ENCODE results near the gene CRTC2.
A peak's percentile ranks its signal among the peaks of the same experiment; 100 is the strongest.

CRTC2 gene

DNA sequence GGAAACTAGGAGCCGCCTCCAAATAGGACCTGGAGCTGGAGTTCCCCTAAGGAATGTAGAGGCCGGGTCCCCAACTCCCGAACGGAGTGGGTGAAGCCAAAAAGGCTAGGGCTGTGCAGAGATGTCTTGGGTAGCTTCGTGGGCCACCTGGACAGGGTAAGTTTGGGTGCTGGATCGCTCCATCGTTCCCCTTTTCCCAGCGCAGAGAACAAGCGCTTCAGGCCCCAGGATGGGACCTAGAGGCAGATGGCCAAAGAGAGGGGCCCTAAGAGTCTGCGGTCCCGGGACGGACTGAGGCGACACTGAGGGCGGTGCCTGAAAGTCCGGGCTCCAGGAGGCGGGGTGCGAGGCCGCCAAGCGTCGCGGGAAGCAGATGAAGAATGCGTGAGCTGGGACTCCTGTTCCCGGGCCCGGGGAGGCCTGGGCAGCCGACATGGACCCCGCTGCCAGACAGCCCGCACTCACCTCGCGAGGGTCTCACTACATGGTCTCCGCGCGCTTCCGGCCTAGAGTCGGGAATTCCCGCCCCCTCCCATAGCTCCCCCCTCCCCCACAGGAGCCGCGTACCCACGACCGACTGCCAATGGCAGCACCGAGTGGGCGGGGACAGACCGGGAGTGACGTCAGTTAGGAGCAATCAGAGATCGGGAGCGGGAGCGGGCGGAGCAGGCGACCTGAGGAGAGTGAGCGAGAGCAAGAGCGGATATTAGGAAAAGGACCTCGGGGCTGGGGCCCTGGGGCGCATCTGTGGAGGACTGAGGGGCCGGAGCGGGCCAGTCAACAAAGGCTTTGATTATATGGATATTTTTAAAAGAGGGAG is 4.8 kb upstream of the CRTC2 start, which contains the start of gene SLC39A1:
SLC39A1 (minus strand) TSS at position 508 of the 820 bp plus-strand sequence. CDS start 822 bp downstream, outside the sequence.
- Histone ChIP-seq H3K36me3 (ENCODE audit: control insufficient read depth in 5 of 5, insufficient read depth in 5 of 5, low read length in 5 of 5) (peaks cover 0 to 20% (median 12%) of the 10 kb centered on the region in 5 donors), H3K9ac (ENCODE audit: low read length in 5 of 5) (peak within 1 kb of the TSS; percentile 87 to 99 (median 93)), H3K4me3 (ENCODE audit: low read depth in 1 of 5, low read length in 5 of 5) (peak within 1 kb of the TSS; percentile 83 to 93 (median 86)), H3K27me3 (ENCODE audit: control insufficient read depth in 5 of 5, insufficient read depth in 4 of 5, low read length in 5 of 5) (no peaks in the 10 kb centered on the region), H3K9me3 (ENCODE audit: control insufficient read depth in 5 of 5, low read length in 5 of 5) (no peaks in the 10 kb centered on the region), H3K27ac (ENCODE audit: low read depth, low read length) (peak within 1 kb of the TSS; percentile 96), H3K4me1 (ENCODE audit: control insufficient read depth in 5 of 5, insufficient read depth in 5 of 5, low read length in 5 of 5) (peaks cover 9 to 73% (median 60%) of the 10 kb centered on the region in 5 donors)

DNA sequence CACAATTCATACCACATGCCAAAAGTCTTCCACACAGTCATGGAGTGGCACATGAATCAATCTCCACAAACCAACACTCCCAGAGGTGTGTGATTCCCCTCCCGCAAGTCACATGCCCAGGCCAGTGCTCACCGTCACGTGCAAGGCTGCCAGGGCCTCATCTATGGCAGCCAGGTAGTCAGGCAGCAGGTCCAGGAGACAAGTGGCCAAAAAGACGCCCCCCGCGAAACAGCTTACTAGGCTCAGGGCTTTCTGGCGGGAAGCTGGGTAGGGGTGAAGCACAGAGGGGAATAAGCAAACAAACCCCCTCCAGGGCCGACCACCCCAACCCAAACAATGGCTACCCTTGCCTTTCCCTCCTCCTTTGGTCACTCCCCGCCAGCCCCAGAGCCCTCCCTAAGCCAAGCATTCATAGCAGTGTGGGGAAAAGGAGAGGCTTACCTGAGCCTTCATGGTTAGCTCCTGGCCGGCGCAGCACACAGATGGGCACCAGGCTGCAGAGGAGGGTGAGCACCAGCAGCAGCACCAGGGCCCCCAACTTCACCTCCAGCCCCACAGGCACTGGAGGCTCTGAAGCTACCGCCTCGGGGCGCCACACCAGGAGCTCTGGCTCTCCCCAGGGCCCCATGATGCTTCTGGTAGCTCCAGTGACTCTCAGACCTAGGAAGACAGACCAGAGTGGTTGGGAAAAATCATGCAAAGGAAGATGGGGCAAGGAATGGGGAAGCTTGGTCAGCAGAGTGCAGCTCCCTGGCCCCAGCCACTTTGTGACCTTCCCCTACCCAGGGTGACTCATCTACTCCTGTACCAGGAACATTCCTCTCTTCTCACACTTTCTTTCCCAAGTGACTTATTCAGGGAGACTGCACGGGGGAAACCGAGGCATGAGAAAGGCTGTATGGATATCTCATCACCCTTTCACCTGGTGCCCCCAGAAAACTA is 3.9 kb upstream of the CRTC2 start:
- H3K27ac ChIP-seq (ENCODE audit: low read depth, low read length) = peak overlapping the region; percentile 96
- H3K27me3 ChIP-seq (ENCODE audit: control insufficient read depth in 5 of 5, insufficient read depth in 4 of 5, low read length in 5 of 5) = no peaks in the 10 kb centered on the region
- peak overlapping the region; percentile 83 to 93 (median 86) for H3K4me3 ChIP-seq (ENCODE audit: low read depth in 1 of 5, low read length in 5 of 5)
- H3K9me3 ChIP-seq (ENCODE audit: control insufficient read depth in 5 of 5, low read length in 5 of 5) = no peaks in the 10 kb centered on the region
- H3K36me3 ChIP-seq (ENCODE audit: control insufficient read depth in 5 of 5, insufficient read depth in 5 of 5, low read length in 5 of 5) = peaks cover 0 to 20% (median 12%) of the 10 kb centered on the region in 5 donors
- peak overlapping the region; percentile 82 to 99 (median 93) for H3K9ac ChIP-seq (ENCODE audit: low read length in 5 of 5)
- peaks cover 9 to 74% (median 60%) of the 10 kb centered on the region in 5 donors for H3K4me1 ChIP-seq (ENCODE audit: control insufficient read depth in 5 of 5, insufficient read depth in 5 of 5, low read length in 5 of 5)

DNA sequence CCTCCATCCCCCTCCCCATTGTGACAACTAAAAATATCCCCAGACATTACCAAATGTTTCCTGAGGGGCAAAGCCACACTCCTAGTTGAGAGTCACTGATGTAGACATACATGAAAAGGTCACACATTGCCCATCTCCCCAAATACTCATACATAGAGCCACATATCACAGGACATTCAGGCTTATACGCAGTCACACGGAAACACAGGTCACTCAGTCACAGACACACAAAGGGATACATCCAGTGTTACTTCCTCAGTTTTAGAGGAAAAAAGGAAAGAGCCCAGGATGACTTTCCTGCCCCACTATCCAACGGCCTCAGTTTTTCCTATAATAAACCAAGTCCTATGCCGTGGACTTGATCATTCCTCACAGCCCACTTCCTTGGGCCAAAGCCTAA is 3.0 kb upstream of the CRTC2 start:
- H3K9ac ChIP-seq (ENCODE audit: low read length in 5 of 5) = peak overlapping the region in 3 of 5 donors; percentile 9 to 42 (median 14)
- H3K9me3 ChIP-seq (ENCODE audit: control insufficient read depth in 5 of 5, low read length in 5 of 5) = no peaks in the 10 kb centered on the region
- peak overlapping the region; percentile 96 for H3K27ac ChIP-seq (ENCODE audit: low read depth, low read length)
- no peaks in the 10 kb centered on the region for H3K27me3 ChIP-seq (ENCODE audit: control insufficient read depth in 5 of 5, insufficient read depth in 4 of 5, low read length in 5 of 5)
- H3K36me3 ChIP-seq (ENCODE audit: control insufficient read depth in 5 of 5, insufficient read depth in 5 of 5, low read length in 5 of 5) = peaks cover 0 to 20% (median 12%) of the 10 kb centered on the region in 5 donors
- H3K4me1 ChIP-seq (ENCODE audit: control insufficient read depth in 5 of 5, insufficient read depth in 5 of 5, low read length in 5 of 5) = peaks cover 9 to 76% (median 63%) of the 10 kb centered on the region in 5 donors
- no peak overlapping the region for H3K4me3 ChIP-seq (ENCODE audit: low read depth in 1 of 5, low read length in 5 of 5)

DNA sequence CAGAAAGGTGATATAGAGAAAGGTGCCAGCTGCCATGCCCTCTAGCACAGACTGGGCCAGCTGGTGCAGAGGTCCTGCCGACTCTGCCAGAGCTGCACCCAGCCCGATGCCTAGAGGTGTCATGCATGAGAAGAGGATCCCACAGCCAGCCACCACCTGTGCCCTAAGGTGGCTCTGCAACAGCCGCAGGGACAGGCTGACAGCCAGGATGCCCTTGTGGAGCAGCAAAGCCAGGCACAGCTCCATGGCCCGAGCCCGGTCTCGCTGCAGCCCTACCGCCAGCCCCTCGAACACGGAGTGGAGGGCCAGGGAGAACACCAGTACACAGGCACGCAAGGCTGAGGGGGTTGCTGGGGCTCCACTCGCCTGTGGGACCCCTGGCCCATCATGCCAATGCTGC is 1.8 kb upstream of the CRTC2 start:
- no peak overlapping the region for H3K4me3 ChIP-seq (ENCODE audit: low read depth in 1 of 5, low read length in 5 of 5)
- no peaks in the 10 kb centered on the region for H3K9me3 ChIP-seq (ENCODE audit: control insufficient read depth in 5 of 5, low read length in 5 of 5)
- no peak overlapping the region for H3K27ac ChIP-seq (ENCODE audit: low read depth, low read length)
- peaks cover 0 to 20% (median 12%) of the 10 kb centered on the region in 5 donors for H3K36me3 ChIP-seq (ENCODE audit: control insufficient read depth in 5 of 5, insufficient read depth in 5 of 5, low read length in 5 of 5)
- no peak overlapping the region for H3K9ac ChIP-seq (ENCODE audit: low read length in 5 of 5)
- peaks cover 11 to 77% (median 70%) of the 10 kb centered on the region in 5 donors for H3K4me1 ChIP-seq (ENCODE audit: control insufficient read depth in 5 of 5, insufficient read depth in 5 of 5, low read length in 5 of 5)
- H3K27me3 ChIP-seq (ENCODE audit: control insufficient read depth in 5 of 5, insufficient read depth in 4 of 5, low read length in 5 of 5) = no peaks in the 10 kb centered on the region

DNA sequence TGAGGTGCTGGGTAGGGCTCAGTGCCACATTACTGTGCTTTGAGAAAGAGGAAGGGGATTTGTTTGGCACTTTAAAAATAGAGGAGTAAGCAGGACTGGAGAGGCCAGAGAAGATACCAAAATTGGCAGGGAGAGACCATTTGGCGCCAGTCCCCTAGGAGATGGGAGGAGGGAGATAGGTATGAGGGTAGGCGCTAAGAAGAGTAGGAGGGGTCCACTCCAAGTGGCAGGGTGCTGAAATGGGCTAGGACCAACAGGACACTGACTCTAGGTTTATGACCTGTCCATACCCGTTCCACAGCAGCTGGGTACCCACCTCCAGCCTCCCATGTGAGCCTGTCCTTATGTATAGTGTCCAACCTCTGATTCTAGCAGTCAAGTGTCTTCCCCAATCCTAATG is 1.0 kb upstream of the CRTC2 start:
- Histone ChIP-seq H3K27me3 (ENCODE audit: control insufficient read depth in 5 of 5, insufficient read depth in 4 of 5, low read length in 5 of 5) (no peaks in the 10 kb centered on the region), H3K9me3 (ENCODE audit: control insufficient read depth in 5 of 5, low read length in 5 of 5) (no peaks in the 10 kb centered on the region), H3K27ac (ENCODE audit: low read depth, low read length) (peak overlapping the region; percentile 79), H3K4me3 (ENCODE audit: low read depth in 1 of 5, low read length in 5 of 5) (no peak overlapping the region), H3K36me3 (ENCODE audit: control insufficient read depth in 5 of 5, insufficient read depth in 5 of 5, low read length in 5 of 5) (peaks cover 0 to 24% (median 17%) of the 10 kb centered on the region in 5 donors), H3K9ac (ENCODE audit: low read length in 5 of 5) (peak overlapping the region in 1 of 5 donors; percentile 97), H3K4me1 (ENCODE audit: control insufficient read depth in 5 of 5, insufficient read depth in 5 of 5, low read length in 5 of 5) (peaks cover 11 to 77% (median 70%) of the 10 kb centered on the region in 5 donors)

DNA sequence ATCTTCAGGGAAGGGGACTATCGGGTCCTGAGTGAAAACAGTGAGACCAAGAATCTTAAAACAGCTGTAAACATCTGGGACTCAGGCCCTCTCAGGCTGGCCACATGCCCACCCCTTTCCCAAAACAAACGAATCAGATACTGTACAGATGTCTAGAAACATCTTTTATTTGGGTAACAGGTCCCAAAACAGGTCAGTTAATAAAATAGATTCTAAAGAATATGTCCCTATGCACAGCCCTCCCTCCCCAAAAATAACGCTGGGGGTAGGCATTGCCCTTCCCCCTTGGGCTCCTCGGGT is 499 bp upstream of the CRTC2 start:
- peaks cover 11 to 73% (median 64%) of the 10 kb centered on the region in 5 donors for H3K4me1 ChIP-seq (ENCODE audit: control insufficient read depth in 5 of 5, insufficient read depth in 5 of 5, low read length in 5 of 5)
- H3K9ac ChIP-seq (ENCODE audit: low read length in 5 of 5) = peak overlapping the region in 3 of 5 donors; percentile 93 to 97 (median 93)
- no peaks in the 10 kb centered on the region for H3K27me3 ChIP-seq (ENCODE audit: control insufficient read depth in 5 of 5, insufficient read depth in 4 of 5, low read length in 5 of 5)
- peak overlapping the region; percentile 79 for H3K27ac ChIP-seq (ENCODE audit: low read depth, low read length)
- H3K4me3 ChIP-seq (ENCODE audit: low read depth in 1 of 5, low read length in 5 of 5) = peak overlapping the region in 4 of 5 donors; percentile 32 to 95 (median 91)
- no peaks in the 10 kb centered on the region for H3K9me3 ChIP-seq (ENCODE audit: control insufficient read depth in 5 of 5, low read length in 5 of 5)
- peaks cover 0 to 29% (median 20%) of the 10 kb centered on the region in 5 donors for H3K36me3 ChIP-seq (ENCODE audit: control insufficient read depth in 5 of 5, insufficient read depth in 5 of 5, low read length in 5 of 5)

DNA sequence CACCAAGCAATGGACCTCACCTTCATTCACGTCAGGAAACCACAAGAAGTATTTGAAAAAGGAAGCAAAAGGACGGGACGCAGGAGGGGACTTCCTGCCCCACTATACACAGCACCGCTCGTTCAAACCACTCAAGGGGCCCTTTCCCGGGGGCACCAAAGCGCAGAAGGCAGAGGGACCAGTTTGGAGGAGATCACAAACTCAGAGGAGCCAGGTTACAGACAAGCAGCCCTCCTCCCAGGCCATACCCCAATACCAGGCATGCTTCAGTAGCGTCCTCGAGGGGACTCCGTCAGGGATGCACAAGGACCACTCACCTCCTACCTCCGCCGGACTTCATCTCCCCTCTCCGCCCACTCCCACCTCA is 685 bp downstream of the CRTC2 start:
- Histone ChIP-seq H3K36me3 (ENCODE audit: control insufficient read depth in 5 of 5, insufficient read depth in 5 of 5, low read length in 5 of 5) (peaks cover 0 to 39% (median 24%) of the 10 kb centered on the region in 5 donors), H3K9me3 (ENCODE audit: control insufficient read depth in 5 of 5, low read length in 5 of 5) (no peaks in the 10 kb centered on the region), H3K9ac (ENCODE audit: low read length in 5 of 5) (peak overlapping the region; percentile 86 to 97 (median 93)), H3K27me3 (ENCODE audit: control insufficient read depth in 5 of 5, insufficient read depth in 4 of 5, low read length in 5 of 5) (no peaks in the 10 kb centered on the region), H3K4me1 (ENCODE audit: control insufficient read depth in 5 of 5, insufficient read depth in 5 of 5, low read length in 5 of 5) (peaks cover 9 to 63% (median 56%) of the 10 kb centered on the region in 5 donors), H3K27ac (ENCODE audit: low read depth, low read length) (peak overlapping the region; percentile 79), H3K4me3 (ENCODE audit: low read depth in 1 of 5, low read length in 5 of 5) (peak overlapping the region; percentile 89 to 95 (median 94))

DNA sequence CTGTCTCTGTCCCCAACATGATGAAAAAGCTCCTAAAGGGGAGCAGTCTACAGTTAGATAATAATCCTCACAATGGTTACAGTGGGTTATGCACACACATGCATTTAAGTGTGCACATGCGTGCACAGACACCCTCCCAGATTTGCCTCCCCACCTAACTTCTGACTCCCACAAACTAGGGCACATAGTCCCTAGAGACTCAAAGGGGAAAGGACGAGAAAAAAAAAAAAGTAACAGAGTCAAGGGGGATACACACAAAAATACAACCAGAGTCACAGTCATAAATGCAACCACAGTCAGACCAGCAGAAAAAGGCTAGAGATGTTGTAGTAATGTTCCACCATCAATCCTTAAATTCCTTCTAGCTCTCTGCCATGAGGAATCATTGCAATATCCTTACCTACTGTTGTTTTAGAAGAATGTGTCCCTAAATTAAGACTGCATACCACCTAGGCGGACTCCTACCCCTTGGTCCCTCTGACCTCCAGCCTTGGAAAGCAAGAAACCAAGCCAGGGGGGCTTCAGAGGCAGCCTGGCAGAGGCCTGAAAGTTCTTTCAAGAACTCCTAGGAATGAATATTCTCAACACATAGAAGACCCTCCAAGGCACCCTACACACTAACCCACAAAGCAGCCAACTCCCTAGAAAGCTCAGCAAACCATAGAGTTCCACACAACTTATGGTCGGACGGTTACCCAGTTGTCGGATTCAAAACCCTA is 1.3 kb downstream of the CRTC2 start:
- Histone ChIP-seq H3K27ac (ENCODE audit: low read depth, low read length) (peak overlapping the region; percentile 79), H3K27me3 (ENCODE audit: control insufficient read depth in 5 of 5, insufficient read depth in 4 of 5, low read length in 5 of 5) (no peaks in the 10 kb centered on the region), H3K9me3 (ENCODE audit: control insufficient read depth in 5 of 5, low read length in 5 of 5) (no peaks in the 10 kb centered on the region), H3K4me3 (ENCODE audit: low read depth in 1 of 5, low read length in 5 of 5) (peak overlapping the region; percentile 89 to 95 (median 94)), H3K36me3 (ENCODE audit: control insufficient read depth in 5 of 5, insufficient read depth in 5 of 5, low read length in 5 of 5) (peaks cover 0 to 45% (median 30%) of the 10 kb centered on the region in 5 donors), H3K4me1 (ENCODE audit: control insufficient read depth in 5 of 5, insufficient read depth in 5 of 5, low read length in 5 of 5) (peaks cover 5 to 57% (median 50%) of the 10 kb centered on the region in 5 donors), H3K9ac (ENCODE audit: low read length in 5 of 5) (peak overlapping the region; percentile 86 to 97 (median 93))

DNA sequence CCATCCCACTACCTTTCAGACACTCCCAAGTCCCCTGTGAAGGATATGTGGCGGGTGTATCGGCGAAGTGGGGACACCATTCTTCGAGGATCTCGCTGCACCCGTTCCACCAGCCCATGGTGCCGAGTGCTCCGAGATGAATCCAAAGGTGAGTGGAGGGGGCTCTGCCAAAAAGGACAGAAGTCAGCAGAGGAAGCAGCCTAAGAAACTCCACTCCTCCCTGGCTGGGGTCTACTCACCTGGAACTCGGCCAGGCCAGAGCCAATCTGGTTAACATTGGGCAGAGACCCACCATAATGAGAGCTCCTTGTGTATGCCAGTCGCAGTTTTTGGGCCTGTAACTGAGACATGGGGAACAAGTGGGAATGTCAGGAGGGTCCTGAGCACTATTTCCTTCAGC is 3.6 kb downstream of the CRTC2 start:
- Histone ChIP-seq H3K9ac (ENCODE audit: low read length in 5 of 5) (no peak overlapping the region), H3K4me3 (ENCODE audit: low read depth in 1 of 5, low read length in 5 of 5) (no peak overlapping the region), H3K9me3 (ENCODE audit: control insufficient read depth in 5 of 5, low read length in 5 of 5) (no peaks in the 10 kb centered on the region), H3K27me3 (ENCODE audit: control insufficient read depth in 5 of 5, insufficient read depth in 4 of 5, low read length in 5 of 5) (no peaks in the 10 kb centered on the region), H3K4me1 (ENCODE audit: control insufficient read depth in 5 of 5, insufficient read depth in 5 of 5, low read length in 5 of 5) (peaks cover 2 to 36% (median 35%) of the 10 kb centered on the region in 5 donors), H3K27ac (ENCODE audit: low read depth, low read length) (no peak overlapping the region), H3K36me3 (ENCODE audit: control insufficient read depth in 5 of 5, insufficient read depth in 5 of 5, low read length in 5 of 5) (peaks cover 10 to 54% (median 43%) of the 10 kb centered on the region in 5 donors)
